PC-3 (cell line): ENCODE results near the gene TNFSF9. TPM values are rescaled to one million over a fixed set of nuclear protein-coding genes. Genes with fewer than 3 reads are reported as not detected.

ENCODE experiments used
- ATAC-seq: fragments of 200-7000 bp; cut with Tn5 transposase; 2 replicates; pipeline ENCODE4 v1.9.1; 2020; ENCODE audit warnings: mild to moderate bottlenecking, moderate library complexity
- BruUV-seq: library from RNA; stranded (reverse); fragments of 400-500 nt; replicated peaks from 2 replicates; lab custom pipeline; 2021; lab: Mats Ljungman, UMichigan
- CTCF ChIA-PET: fragments of 300-600 bp; sonication (Branson Sonifier 250); formaldehyde crosslinking; loops from one replicate; lab custom pipeline; 2022; ENCODE audit warnings: antibody characterized with exemption; lab: Charles Lee
- POLR2A ChIA-PET: fragments of 300-600 bp; sonication (Branson Sonifier 250); formaldehyde crosslinking; loops from one replicate; lab custom pipeline; 2022; ENCODE audit warnings: antibody characterized with exemption; ENCODE audit not compliant: unreplicated experiment; lab: Charles Lee
- DNase-seq: peaks from one replicate; pipeline ENCODE4 v3.0.0-alpha.2; 2015
- H2AFZ ChIP-seq: fragments of 300-600 bp; sonication (generic); 2 replicates; pipeline ENCODE4 v1.6.0; 2016; ENCODE audit warnings: antibody characterized with exemption, low read length
- H3F3A ChIP-seq: fragments of 300-600 bp; sonication (generic); one replicate; pipeline ENCODE4 v1.6.0; 2017; ENCODE audit warnings: antibody characterized with exemption, low read length, control low read depth, mild to moderate bottlenecking; ENCODE audit not compliant: unreplicated experiment
- H3K27ac ChIP-seq: fragments of 300-600 bp; sonication (generic); 2 replicates; pipeline ENCODE4 v1.5.1; 2016; ENCODE audit warnings: mild to moderate bottlenecking, low read length
- H3K27me3 ChIP-seq: fragments of 300-600 bp; sonication (generic); 2 replicates; pipeline ENCODE4 v1.6.1; 2016; ENCODE audit warnings: low read length, mixed read lengths
- H3K36me3 ChIP-seq: fragments of 300-600 bp; sonication (generic); 2 replicates; pipeline ENCODE4 v1.6.1; 2016; ENCODE audit warnings: low read depth, mixed run types, low read length, mixed read lengths
- H3K4me1 ChIP-seq: fragments of 300-600 bp; sonication (generic); 2 replicates; pipeline ENCODE4 v1.5.1; 2016; ENCODE audit warnings: low read length; ENCODE audit not compliant: insufficient read depth
- H3K4me2 ChIP-seq: fragments of 300-600 bp; sonication (generic); 2 replicates; pipeline ENCODE4 v1.6.0; 2016; ENCODE audit warnings: low read length
- H3K4me3 ChIP-seq: fragments of 300-600 bp; sonication (generic); 2 replicates; pipeline ENCODE4 v1.5.1; 2016; ENCODE audit warnings: mild to moderate bottlenecking, low read length, mixed read lengths
- H3K79me2 ChIP-seq: fragments of 300-600 bp; sonication (generic); 2 replicates; pipeline ENCODE4 v1.6.1; 2017; ENCODE audit warnings: low read length, mixed read lengths
- H3K9ac ChIP-seq: fragments of 300-600 bp; sonication (generic); 2 replicates; pipeline ENCODE4 v1.6.0; 2016; ENCODE audit warnings: mild to moderate bottlenecking, low read length
- H3K9me2 ChIP-seq: fragments of 300-600 bp; sonication (generic); replicated peaks from 2 replicates; pipeline ENCODE4 v1.6.1; 2016; ENCODE audit warnings: mixed run types, low read length, mixed read lengths
- H3K9me3 ChIP-seq: fragments of 300-600 bp; sonication (generic); 2 replicates; pipeline ENCODE4 v1.6.1; 2016; ENCODE audit warnings: low read length, mixed read lengths
- H4K20me1 ChIP-seq: fragments of 300-600 bp; sonication (generic); 2 replicates; pipeline ENCODE4 v1.6.1; 2016; ENCODE audit warnings: low read length, mixed read lengths
- CTCF ChIP-seq: fragments of 300-600 bp; sonication (generic); conservative IDR thresholded peaks from 2 replicates; pipeline ENCODE4 v1.5.1; 2017; ENCODE audit warnings: antibody characterized with exemption, low read depth, mild to moderate bottlenecking, low read length
- EZH2 ChIP-seq: fragments of 300-600 bp; sonication (generic); IDR thresholded peaks from one replicate; pipeline ENCODE4 v1.6.1; 2017; ENCODE audit warnings: antibody characterized with exemption, mild to moderate bottlenecking, low read length; ENCODE audit not compliant: unreplicated experiment
- EZH2phosphoT487 ChIP-seq: fragments of 300-600 bp; sonication (generic); IDR thresholded peaks from 2 replicates; pipeline ENCODE4 v1.6.1; 2018; ENCODE audit warnings: mild to moderate bottlenecking, antibody characterized with exemption, low read length, borderline replicate concordance
- intact Hi-C: fragments of 100-400 bp; cut with micrococcal nuclease; formaldehyde crosslinking; loops from 2 replicates; pipeline ENCODE4 v1.9.0; 2023
- total RNA-seq: library from RNA; depleted of rRNA; stranded (reverse); fragments of >200 nt; gene quantifications from 2 replicates; pipeline ENCODE4 v1.2.3, GENCODE V29; 2014

TNFSF9 gene
- total RNA-seq, 1 experiment from 2014 or later = 9.6 TPM

DNA sequence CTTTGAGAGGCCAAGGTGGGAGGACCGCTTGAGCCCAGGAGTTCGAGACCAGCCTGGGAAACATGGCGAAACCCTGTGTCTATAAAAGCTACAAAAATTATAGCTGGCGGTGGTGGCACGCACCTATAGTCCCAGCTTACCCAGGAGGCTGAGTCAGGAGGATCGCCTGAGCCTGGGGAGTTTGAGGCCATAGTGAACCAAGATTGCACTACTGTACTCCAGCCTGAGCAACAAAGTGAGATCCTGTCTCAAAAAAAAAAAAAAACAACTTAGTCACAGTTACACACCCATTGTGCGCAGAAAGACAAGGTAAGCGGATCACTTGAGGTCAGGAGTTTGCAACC is 48.5 kb upstream of the TNFSF9 start:
- CTCF ChIA-PET = no interaction called here
- H3K9me2 ChIP-seq = no peaks in the 10 kb centered on the region
- no TSS peak for BruUV-seq
- TF ChIP-seq CTCF (no peak), EZH2 (no peak), EZH2phosphoT487 (no peak)
- H2AFZ ChIP-seq = no peak overlapping the region
- ATAC-seq (no peak), DNase-seq (no peak)
- H4K20me1 ChIP-seq = no peaks in the 10 kb centered on the region
- H3K36me3 ChIP-seq = no peaks in the 10 kb centered on the region
- H3F3A ChIP-seq = no peaks in the 10 kb centered on the region
- POLR2A ChIA-PET = no interaction called here
- no peak overlapping the region for H3K4me3 ChIP-seq
- H3K79me2 ChIP-seq = no peaks in the 10 kb centered on the region
- no peak overlapping the region for H3K27ac ChIP-seq
- no peaks in the 10 kb centered on the region for H3K27me3 ChIP-seq
- H3K9ac ChIP-seq = no peak overlapping the region
- no peaks in the 10 kb centered on the region for H3K4me1 ChIP-seq
- H3K4me2 ChIP-seq = no peak overlapping the region
- no peaks in the 10 kb centered on the region for H3K9me3 ChIP-seq
- intact Hi-C loops = no loop called here

- Histone ChIP-seq H4K20me1 (no peaks in the 10 kb centered on the region), H3K9ac (no peak overlapping the region), H2AFZ (no peak overlapping the region), H3K4me2 (no peak overlapping the region), H3K4me3 (no peak overlapping the region), H3K9me2 (no peaks in the 10 kb centered on the region), H3K4me1 (no peaks in the 10 kb centered on the region), H3K27me3 (no peaks in the 10 kb centered on the region), H3K9me3 (no peaks in the 10 kb centered on the region), H3K79me2 (no peaks in the 10 kb centered on the region), H3K27ac (no peak overlapping the region), H3F3A (no peaks in the 10 kb centered on the region), H3K36me3 (no peaks in the 10 kb centered on the region)
- DNase-seq (no peak), ATAC-seq (no peak)
- ChIA-PET CTCF (no interaction called here), POLR2A (interaction anchor here (0.6 kb wide), 1 partner anchor 114 kb away, joined by 3 read pairs; no protein-coding TSS in a partner anchor)
- no peak for TF ChIP-seq CTCF
- no peak for TF ChIP-seq EZH2
- no peak for TF ChIP-seq EZH2phosphoT487
- intact Hi-C loops = no loop called here
- BruUV-seq = no TSS peak
These were observed 47.6 kb upstream of the TNFSF9 start for GRCh38 chr19:6483235-6483634.

GRCh38 chr19:6484230-6484629 is 46.6 kb upstream of the TNFSF9 start:
- no peak overlapping the region for H3K27ac ChIP-seq
- no peaks in the 10 kb centered on the region for H3K9me2 ChIP-seq
- no peak overlapping the region for H3K4me3 ChIP-seq
- no peaks in the 10 kb centered on the region for H4K20me1 ChIP-seq
- DNase-seq = no peak
- no peaks in the 10 kb centered on the region for H3K9me3 ChIP-seq
- H3K27me3 ChIP-seq = no peaks in the 10 kb centered on the region
- no peaks in the 10 kb centered on the region for H3K79me2 ChIP-seq
- no peak for ATAC-seq
- no peak overlapping the region for H3K9ac ChIP-seq
- POLR2A ChIA-PET = no interaction called here
- CTCF ChIA-PET = no interaction called here
- H3K4me1 ChIP-seq = no peaks in the 10 kb centered on the region
- TF ChIP-seq EZH2 = no peak
- TF ChIP-seq CTCF = no peak
- no peak for TF ChIP-seq EZH2phosphoT487
- no TSS peak for BruUV-seq
- H3K4me2 ChIP-seq = no peak overlapping the region
- intact Hi-C loops = no loop called here
- H3K36me3 ChIP-seq = no peaks in the 10 kb centered on the region
- H2AFZ ChIP-seq = no peak overlapping the region
- H3F3A ChIP-seq = no peaks in the 10 kb centered on the region
